Thyroid gland (tissue), 4 donors: ENCODE measurements around the gene CDKN2C. TPM values are rescaled to one million over a fixed set of nuclear protein-coding genes. Genes with fewer than 3 reads are reported as not detected.

Experiments
- DNase-seq, 2 donors: peaks; one replicate each; pipeline ENCODE4 v3.0.0-alpha.2; 2019
- H3K27ac ChIP-seq, 3 donors: fragments of 200-600 bp; sonication (generic); 1 replicate in 2 of 3; 2 replicates in 1 of 3; pipeline ENCODE4 v1.5.1; 2016 to 2019; ENCODE audit warnings: mild to moderate bottlenecking in 1 of 3, moderate library complexity in 1 of 3
- H3K27me3 ChIP-seq: fragments of 200-600 bp; sonication (generic); one replicate; pipeline ENCODE4 v1.5.1; 2019
- H3K36me3 ChIP-seq, 2 donors: fragments of 200-600 bp; sonication (generic); one replicate each; pipeline ENCODE4 v1.5.1; 2016 to 2019
- H3K4me1 ChIP-seq, 2 donors: fragments of 200-600 bp; sonication (generic); one replicate each; pipeline ENCODE4 v1.5.1; 2017 to 2019
- H3K4me3 ChIP-seq, 3 donors: fragments of 200-600 bp; sonication (generic); replicated peaks in 1 of 3; 1 replicate in 2 of 3; 2 replicates in 1 of 3; pipeline ENCODE4 v1.5.1; 2016; ENCODE audit warnings: mild to moderate bottlenecking in 1 of 3
- H3K9me3 ChIP-seq: fragments of 200-600 bp; sonication (generic); one replicate; pipeline ENCODE4 v1.5.1; 2017
- CTCF ChIP-seq, 6 experiments: fragments of 200-600 bp in 3 of 6; fragments of 450-650 bp in 3 of 6; sonication (generic) in 3 of 6; IDR thresholded peaks; one replicate each; pipeline ENCODE4 v1.5.1; 2016 to 2019; ENCODE audit warnings: antibody characterized with exemption in 6 of 6, mild to moderate bottlenecking in 2 of 6, inconsistent platforms in 1 of 6, moderate library complexity in 1 of 6
- POLR2A ChIP-seq, 2 donors: fragments of 450-650 bp; IDR thresholded peaks; one replicate each; pipeline ENCODE4 v1.6.1; 2017; ENCODE audit warnings: antibody characterized with exemption in 2 of 2, mild to moderate bottlenecking in 2 of 2, moderate library complexity in 1 of 2
- WGBS, 2 donors: methylation state at CpG; one replicate each; pipeline ENCODE4 v1.1.5; 2017; 5-methylcytosine and 5-hydroxymethylcytosine counted together
- intact Hi-C: fragments of 100-400 bp; cut with DNase I; formaldehyde crosslinking; loops from one replicate; pipeline ENCODE4 v1.15.1; 2023
- total RNA-seq, 4 donors: library from RNA; depleted of rRNA; stranded (reverse); fragments of >200 nt; gene quantifications; one replicate each; pipeline ENCODE4 v1.2.3, GENCODE V29; 2016

CDKN2C gene
- total RNA-seq, 4 donors from 2014 or later = 10.3 to 21.6 (median 11.6) TPM

- H3K4me3 ChIP-seq = no peak overlapping the region
- intact Hi-C loops = no loop called here
- no peaks in the 10 kb centered on the region for H3K4me1 ChIP-seq
- H3K9me3 ChIP-seq = no peaks in the 10 kb centered on the region
- 71 to 76% methylated on average over 3 of the region's 3 CpGs for WGBS, 2 donors
- no peak overlapping the region for H3K27ac ChIP-seq
- no peak for TF ChIP-seq POLR2A (IDR thresholded peaks at IDR 0.05)
- TF ChIP-seq CTCF (IDR thresholded peaks at IDR 0.05) = no peak
- DNase-seq = no peak
- no peaks in the 10 kb centered on the region for H3K36me3 ChIP-seq
- no peaks in the 10 kb centered on the region for H3K27me3 ChIP-seq
Measured at GRCh38 chr1:51009381-51009780, 39.3 kb downstream of the CDKN2C start.

GRCh38 chr1:51014878-51015277, 44.8 kb downstream of the CDKN2C start:
- no peak for DNase-seq
- H3K4me3 ChIP-seq = no peak overlapping the region
- no peaks in the 10 kb centered on the region for H3K27me3 ChIP-seq
- intact Hi-C loops = no loop called here
- no peak overlapping the region for H3K27ac ChIP-seq
- no peak for TF ChIP-seq POLR2A (IDR thresholded peaks at IDR 0.05)
- TF ChIP-seq CTCF (IDR thresholded peaks at IDR 0.05) = no peak
- H3K36me3 ChIP-seq = no peaks in the 10 kb centered on the region
- no peaks in the 10 kb centered on the region for H3K4me1 ChIP-seq
- WGBS, 2 donors = 89 to 90% methylated on average over 1 of the region's 1 CpG
- H3K9me3 ChIP-seq = no peaks in the 10 kb centered on the region

GRCh38 chr1:51019811-51020210, 49.8 kb downstream of the CDKN2C start:
- no peaks in the 10 kb centered on the region for H3K9me3 ChIP-seq
- no peak for TF ChIP-seq POLR2A (IDR thresholded peaks at IDR 0.05)
- no peak for TF ChIP-seq CTCF (IDR thresholded peaks at IDR 0.05)
- no peaks in the 10 kb centered on the region for H3K36me3 ChIP-seq
- no peak overlapping the region for H3K4me3 ChIP-seq
- H3K27me3 ChIP-seq = no peaks in the 10 kb centered on the region
- intact Hi-C loops = no loop called here
- no peak for DNase-seq
- no peaks in the 10 kb centered on the region for H3K4me1 ChIP-seq
- H3K27ac ChIP-seq = no peak overlapping the region

Other genes starting within 250 kb of the CDKN2C start
- gene FAF1, start 10.0 kb upstream of the CDKN2C start, total RNA-seq = 10 to 100 TPM; 47.1 to 87.0 (median 79.4) TPM
- gene C1orf185, start 132.0 kb downstream of the CDKN2C start, total RNA-seq = not detected